ENCODE results near the gene APOL5.

Gene APOL5

GRCh38 chr22:35743326-35743860 is 25.7 kb downstream of the APOL5 start:
- DNase-seq: no peak

GRCh38 chr22:35746248-35746647 is 28.6 kb downstream of the APOL5 start:
- no peak for DNase-seq

- DNase-seq: no peak
Measured at GRCh38 chr22:35746946-35747703, 29.5 kb downstream of the APOL5 start.

GRCh38 chr22:35749808-35750207 is 32.1 kb downstream of the APOL5 start:
- no peak for DNase-seq

GRCh38 chr22:35752006-35752862 is 34.6 kb downstream of the APOL5 start:
- DNase-seq: no peak

- DNase-seq: no peak
Measured at GRCh38 chr22:35752863-35753189, 35.2 kb downstream of the APOL5 start.

- no peak for DNase-seq
Measured at GRCh38 chr22:35754761-35755160, 37.1 kb downstream of the APOL5 start.

GRCh38 chr22:35756722-35757121 is 39.0 kb downstream of the APOL5 start:
- no peak for DNase-seq

- DNase-seq: no peak
Measured at GRCh38 chr22:35758394-35758793, 40.7 kb downstream of the APOL5 start.

- DNase-seq: no peak
Measured at GRCh38 chr22:35761037-35761436, 43.4 kb downstream of the APOL5 start.

- no peak for DNase-seq
Measured at GRCh38 chr22:35766654-35767580, 49.2 kb downstream of the APOL5 start.

GRCh38 chr22:35769974-35770373 is 52.3 kb downstream of the APOL5 start:
- DNase-seq: no peak

- no peak for DNase-seq
Measured at GRCh38 chr22:35775339-35775738, 57.7 kb downstream of the APOL5 start.

- no peak for DNase-seq
Measured at GRCh38 chr22:35777335-35777975, 59.8 kb downstream of the APOL5 start.

Measured in activated CD4-positive, alpha-beta T cell treated with anti-CD3 and anti-CD28 coated beads, Interleukin-2, Interleukin-6, amounts not matched to agents 100 ng/mL and 50 ng/mL, durations not matched to agents 16 hours and 8 hours (primary cell).